Endothelial cell of umbilical vein (primary cell): ENCODE data around the gene CORO6. TPM values are rescaled to one million over a fixed set of nuclear protein-coding genes. Genes with fewer than 3 reads are reported as not detected.

Source experiments
- BruUV-seq: library from RNA; stranded (reverse); fragments of 400-500 nt; replicated peaks from 2 replicates; lab custom pipeline; 2021; lab: Mats Ljungman, UMichigan
- CTCF ChIA-PET: fragments of 300-600, 350-600 bp; sonication (Branson Sonifier 250); formaldehyde crosslinking; loops from one replicate; lab custom pipeline; 2021; ENCODE audit warnings: antibody characterized with exemption, inconsistent platforms; lab: Charles Lee
- POLR2A ChIA-PET: fragments of 300-600, 350-600 bp; sonication (Branson Sonifier 250); formaldehyde crosslinking; loops from one replicate; lab custom pipeline; 2021; ENCODE audit warnings: antibody characterized with exemption, inconsistent platforms; lab: Charles Lee
- DNase-seq: peaks from one replicate; pipeline ENCODE4 v3.0.0-alpha.2; 2011; ENCODE audit warnings: low read depth, low spot score
- FAIRE-seq: peaks from 2 replicates; lab custom pipeline; 2011; peaks lifted over from hg19 to GRCh38; lab: Jason Lieb, UNC
- H2AFZ ChIP-seq: 2 replicates; pipeline ENCODE4 v1.6.0; 2012; ENCODE audit warnings: low read depth, low read length, control low read depth, inconsistent platforms
- H3K27ac ChIP-seq: 2 replicates; pipeline ENCODE4 v1.5.1; 2011; ENCODE audit warnings: low read depth, mild to moderate bottlenecking, control low read depth, low read length, moderate library complexity; ENCODE audit not compliant: insufficient read depth
- H3K27me3 ChIP-seq, 2 experiments: 2 replicates each; pipeline versions ENCODE4 v1.6.0 to v1.6.1; 2011; ENCODE audit warnings: low read length in 2 of 2, mixed read lengths in 1 of 2; ENCODE audit not compliant: control insufficient read depth in 2 of 2, insufficient read depth in 2 of 2
- H3K36me3 ChIP-seq, 2 experiments: 2 replicates in 1 of 2; 3 replicates in 1 of 2; pipeline ENCODE4 v1.5.1; 2011; ENCODE audit warnings: low read length in 2 of 2, mild to moderate bottlenecking in 1 of 2, moderate library complexity in 1 of 2; ENCODE audit not compliant: control insufficient read depth in 2 of 2, insufficient read depth in 2 of 2; ENCODE audit errors: extremely low read depth in 1 of 2
- H3K4me1 ChIP-seq: 3 replicates; pipeline ENCODE4 v1.5.1; 2011; ENCODE audit warnings: mild to moderate bottlenecking, low read length; ENCODE audit not compliant: control insufficient read depth, insufficient read depth; ENCODE audit errors: extremely low read depth
- H3K4me2 ChIP-seq: 2 replicates; pipeline ENCODE4 v1.6.1; 2011; ENCODE audit warnings: low read length, control low read depth, mixed read lengths; ENCODE audit not compliant: insufficient read depth
- H3K4me3 ChIP-seq, 3 experiments: fragments of 200-600 bp in 1 of 3; sonication (generic), shearing (Covaris generic) in 1 of 3; replicated peaks in 1 of 3; 2 replicates each; pipeline ENCODE4 v1.5.1; 2011 to 2016; ENCODE audit warnings: control low read depth in 3 of 3, low read length in 3 of 3, mild to moderate bottlenecking in 2 of 3, inconsistent platforms in 1 of 3, low read depth in 1 of 3, moderate library complexity in 1 of 3; ENCODE audit not compliant: insufficient read depth in 1 of 3
- H3K79me2 ChIP-seq: 2 replicates; pipeline ENCODE4 v1.6.0; 2012; ENCODE audit warnings: low read length, inconsistent platforms; ENCODE audit not compliant: control insufficient read depth, insufficient read depth
- H3K9ac ChIP-seq: replicated peaks from 2 replicates; pipeline ENCODE3; 2011; ENCODE audit warnings: low read length, control low read depth; ENCODE audit not compliant: insufficient read depth; ENCODE audit errors: extremely low read depth
- H3K9me1 ChIP-seq: replicated peaks from 3 replicates; pipeline ENCODE4 v1.6.0; 2011; ENCODE audit warnings: mild to moderate bottlenecking, low read length; ENCODE audit not compliant: control insufficient read depth, insufficient read depth; ENCODE audit errors: extremely low read depth
- H3K9me3 ChIP-seq: replicated peaks from 2 replicates; pipeline ENCODE4 v1.5.1; 2012; ENCODE audit warnings: low read length, inconsistent platforms; ENCODE audit not compliant: control insufficient read depth, insufficient read depth
- H4K20me1 ChIP-seq: replicated peaks from 2 replicates; pipeline ENCODE3; 2011; ENCODE audit warnings: mild to moderate bottlenecking, low read length; ENCODE audit not compliant: control insufficient read depth, insufficient read depth; ENCODE audit errors: extremely low read depth
- EZH2 ChIP-seq: IDR thresholded peaks from 2 replicates; pipeline ENCODE4 v1.6.1; 2012; ENCODE audit warnings: borderline replicate concordance, low read depth, mild to moderate bottlenecking, moderate library complexity, low read length, inconsistent platforms; ENCODE audit not compliant: severe bottlenecking
- FOS ChIP-seq: IDR thresholded peaks from 2 replicates; pipeline ENCODE4 v1.6.1; 2011; ENCODE audit warnings: mild to moderate bottlenecking, low read length, moderate library complexity, borderline replicate concordance; ENCODE audit not compliant: insufficient read depth
- GATA2 ChIP-seq: IDR thresholded peaks from 2 replicates; pipeline ENCODE4 v1.7.0; 2011; ENCODE audit warnings: low read depth, mild to moderate bottlenecking, moderate library complexity, mixed read lengths, low read length; ENCODE audit not compliant: insufficient read length, insufficient read depth
- JUN ChIP-seq: IDR thresholded peaks from 2 replicates; pipeline ENCODE4 v1.6.1; 2011; ENCODE audit warnings: borderline replicate concordance, low read depth; ENCODE audit not compliant: insufficient read length, insufficient read depth
- MYC ChIP-seq: IDR thresholded peaks from one replicate; pipeline ENCODE4 v1.6.1; 2011; ENCODE audit warnings: mild to moderate bottlenecking, low read depth, low read length
- POLR2A ChIP-seq: IDR thresholded peaks from 2 replicates; pipeline ENCODE4 v1.6.1; 2012; ENCODE audit warnings: low read depth, mild to moderate bottlenecking, control low read depth, low read length
- POLR2AphosphoS5 ChIP-seq: IDR thresholded peaks from 2 replicates; pipeline ENCODE4 v1.6.1; 2012; ENCODE audit warnings: low read depth, mild to moderate bottlenecking, control low read depth, low read length, moderate library complexity; ENCODE audit not compliant: insufficient read depth
- dilution Hi-C: fragments of 300-500 bp; cut with MboI; formaldehyde crosslinking; loops from one replicate; pipeline ENCODE4 v1.15.0; 2019; ENCODE audit warnings: low sequenced_read_pairs; ENCODE audit not compliant: extremely low pct_ligation_motif_present
- intact Hi-C: fragments of 100-400 bp; cut with micrococcal nuclease; formaldehyde crosslinking; loops from one replicate; pipeline ENCODE4 v1.10.0; 2022
- polyA plus RNA-seq, 4 experiments: library from polyadenylated mRNA; depleted of rRNA in 3 of 4; stranded (reverse) in 3 of 4; unstranded in 1 of 4; fragments of >200 nt; gene quantifications; 2 replicates each; pipeline versions ENCODE4 v1.2.1 to v1.2.3, GENCODE V29; 2011 to 2012; ENCODE audit warnings: missing spikeins in 1 of 4
- total RNA-seq: library from RNA; stranded (reverse); gene quantifications from 2 replicates; pipeline ENCODE4 v1.2.3, GENCODE V29; 2021
- TF ChIP-seq, protein P1 (sequence below): IDR thresholded peaks from 2 replicates; pipeline ENCODE4 v1.6.1; 2011; ENCODE audit not compliant: insufficient read depth, insufficient read length

CORO6 gene
- total and polyA plus RNA-seq, 2 donors (not counting 3 experiments of a cell fraction or from before 2014, with no cell fraction given): 10.7 to 14.7 TPM

DNA sequence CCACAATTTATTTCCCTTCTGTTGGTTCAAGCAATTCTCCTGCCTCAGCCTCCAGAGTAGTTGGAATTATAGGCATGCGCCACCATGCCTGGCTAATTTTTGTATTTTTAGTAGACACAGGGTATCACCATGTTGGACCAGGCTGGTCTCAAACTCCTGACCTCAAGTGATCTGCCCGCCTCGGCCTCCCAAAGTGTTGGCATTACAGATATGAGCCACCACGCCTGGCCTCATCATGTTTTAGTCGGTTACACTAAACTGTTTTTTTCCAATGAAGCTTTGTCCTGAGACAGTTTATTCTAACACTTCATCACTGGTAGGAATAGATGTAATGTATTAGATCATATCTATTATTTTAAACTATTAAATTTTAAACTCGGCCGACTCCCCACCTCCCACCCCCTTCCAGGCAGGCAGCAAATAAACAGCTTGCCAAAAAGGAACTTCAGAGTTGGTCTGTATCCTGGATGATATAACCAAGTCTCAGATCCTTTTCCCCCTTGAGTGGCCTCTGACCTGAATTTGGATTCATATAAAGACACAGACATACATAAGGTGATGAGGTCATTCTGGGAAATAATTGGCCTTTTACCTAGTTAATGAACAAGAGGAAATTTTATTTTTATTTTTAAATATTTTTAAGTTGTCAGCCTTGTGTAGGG lies 18.4 kb upstream of the CORO6 start:
- Histone ChIP-seq H3K27ac (peak overlapping the region; percentile 79), H3K27me3 (no peaks in the 10 kb centered on the region), H4K20me1 (no peaks in the 10 kb centered on the region), H3K79me2 (no peaks in the 10 kb centered on the region), H2AFZ (no peak overlapping the region), H3K4me3 (no peak overlapping the region), H3K9me3 (no peaks in the 10 kb centered on the region), H3K9ac (peak overlapping the region; percentile 60), H3K36me3 (peaks cover 4% of the 10 kb centered on the region in 2 experiments), H3K4me2 (peak overlapping the region; percentile 52), H3K4me1 (peaks cover 58% of the 10 kb centered on the region), H3K9me1 (no peaks in the 10 kb centered on the region)
- FAIRE-seq (peak; percentile 82), DNase-seq (peak; percentile 97)
- dilution Hi-C loops (no loop called here), intact Hi-C loops (loop anchor here (1.0 to 2.0 kb wide), 4 partner anchors 22 to 104 kb away; no protein-coding TSS in a partner anchor)
- TF ChIP-seq EZH2: no peak
- peak; percentile 54 for TF ChIP-seq POLR2AphosphoS5
- TF ChIP-seq GATA2: peak; percentile 82
- peak; percentile 69 for TF ChIP-seq JUN
- peak; percentile 70 for TF ChIP-seq POLR2A
- peak; percentile 42 for TF ChIP-seq FOS
- TF ChIP-seq MYC: no peak
- ChIA-PET CTCF (interaction anchor here (0.6 to 7.9 kb wide), 18 partner anchors 10 to 454 kb away, joined by 3 to 275 read pairs (median 5); partner anchors contain the start of gene SSH2), POLR2A (no interaction called here)
- no TSS peak for BruUV-seq

DNA sequence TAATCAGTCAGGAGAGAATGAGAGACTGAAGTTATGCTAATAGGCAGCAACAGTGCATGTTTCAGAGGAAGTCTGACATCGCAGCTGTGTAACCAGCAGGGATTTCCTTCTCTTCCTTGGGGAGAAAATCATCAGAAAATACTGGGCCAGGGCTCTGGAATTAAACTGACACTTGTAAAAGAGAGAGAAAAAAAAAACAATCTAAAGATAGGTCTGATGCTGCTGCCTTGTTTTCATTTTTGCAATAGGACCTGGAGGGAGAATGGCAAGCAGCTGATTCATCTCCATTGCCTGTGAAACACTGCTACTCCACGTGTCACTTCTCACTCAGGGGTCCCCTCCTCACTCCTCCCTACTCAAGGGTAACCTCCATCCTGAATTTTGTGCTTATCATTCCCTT lies 17.7 kb upstream of the CORO6 start:
- intact Hi-C loops (loop anchor here (2.0 kb wide), 2 partner anchors 22 to 24 kb away; no protein-coding TSS in a partner anchor), dilution Hi-C loops (no loop called here)
- Histone ChIP-seq H3K36me3 (peaks cover 5% of the 10 kb centered on the region in 2 experiments), H3K27me3 (no peaks in the 10 kb centered on the region), H3K4me3 (no peak overlapping the region), H3K9me1 (no peaks in the 10 kb centered on the region), H4K20me1 (no peaks in the 10 kb centered on the region), H3K4me1 (peaks cover 58% of the 10 kb centered on the region), H2AFZ (no peak overlapping the region), H3K27ac (peak overlapping the region; percentile 79), H3K9ac (peak overlapping the region; percentile 10), H3K4me2 (peak overlapping the region; percentile 42), H3K9me3 (no peaks in the 10 kb centered on the region), H3K79me2 (no peaks in the 10 kb centered on the region)
- TF ChIP-seq, protein P1, sequence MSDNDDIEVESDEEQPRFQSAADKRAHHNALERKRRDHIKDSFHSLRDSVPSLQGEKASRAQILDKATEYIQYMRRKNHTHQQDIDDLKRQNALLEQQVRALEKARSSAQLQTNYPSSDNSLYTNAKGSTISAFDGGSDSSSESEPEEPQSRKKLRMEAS: no peak
- TF ChIP-seq POLR2AphosphoS5 (no peak), EZH2 (no peak), MYC (no peak), JUN (peak; percentile 8)
- ChIA-PET POLR2A (no interaction called here), CTCF (interaction anchor here (1.2 to 7.9 kb wide), 24 partner anchors 18 to 455 kb away, joined by 3 to 275 read pairs (median 10); partner anchors contain the start of gene SSH2)
- DNase-seq (peak; percentile 90), FAIRE-seq (peak; percentile 63)
- no TSS peak for BruUV-seq
